ENCODE results near the gene ATP5MC2. TPM values are rescaled to one million over a fixed set of nuclear protein-coding genes. Genes with fewer than 3 reads are reported as not detected.
"Not testable (repeated sequence)": the region's sequence is repeated elsewhere in the genome, so short reads cannot be mapped to it uniquely, and the experiment has no call there.

Gene ATP5MC2
- total RNA-seq, 3 donors from 2014 or later, result 338 to 364 (median 342) TPM

- not testable (repeated sequence) for ATAC-seq; H3K9me3 Mint-ChIP-seq; DNase-seq; H3K27me3 Mint-ChIP-seq (ENCODE audit: low read depth); H3K4me3 Mint-ChIP-seq; H3K4me1 Mint-ChIP-seq (ENCODE audit: low read depth); H3K36me3 Mint-ChIP-seq (ENCODE audit: insufficient read depth)
Measured at GRCh38 chr12:53646300-53646699, 29.6 kb downstream of the ATP5MC2 start.

GRCh38 chr12:53645165-53645564, 30.7 kb downstream of the ATP5MC2 start:
- DNase-seq (no peak), ATAC-seq (no peak)
- Mint-ChIP-seq H3K4me3 (no peak overlapping the region), H3K36me3 (ENCODE audit: insufficient read depth) (no peaks in the 10 kb centered on the region), H3K4me1 (ENCODE audit: low read depth) (no peaks in the 10 kb centered on the region), H3K27me3 (ENCODE audit: low read depth) (no peaks in the 10 kb centered on the region), H3K9me3 (no peaks in the 10 kb centered on the region)

GRCh38 chr12:53644133-53644532, 31.8 kb downstream of the ATP5MC2 start:
- no peak for DNase-seq
- Mint-ChIP-seq H3K27me3 (ENCODE audit: low read depth) (no peaks in the 10 kb centered on the region), H3K4me3 (no peak overlapping the region), H3K36me3 (ENCODE audit: insufficient read depth) (no peaks in the 10 kb centered on the region), H3K4me1 (ENCODE audit: low read depth) (no peaks in the 10 kb centered on the region), H3K9me3 (no peaks in the 10 kb centered on the region)
- ATAC-seq, result no peak

GRCh38 chr12:53643232-53643979, 32.5 kb downstream of the ATP5MC2 start:
- no peaks in the 10 kb centered on the region for H3K27me3 Mint-ChIP-seq (ENCODE audit: low read depth)
- H3K4me1 Mint-ChIP-seq (ENCODE audit: low read depth), result no peaks in the 10 kb centered on the region
- no peaks in the 10 kb centered on the region for H3K9me3 Mint-ChIP-seq
- no peak overlapping the region for H3K4me3 Mint-ChIP-seq
- DNase-seq (no peak), ATAC-seq (no peak)
- H3K36me3 Mint-ChIP-seq (ENCODE audit: insufficient read depth), result no peaks in the 10 kb centered on the region

GRCh38 chr12:53638057-53638456, 37.8 kb downstream of the ATP5MC2 start:
- H3K4me3 Mint-ChIP-seq, result no peak overlapping the region
- H3K9me3 Mint-ChIP-seq, result no peaks in the 10 kb centered on the region
- DNase-seq (no peak), ATAC-seq (no peak)
- no peaks in the 10 kb centered on the region for H3K4me1 Mint-ChIP-seq (ENCODE audit: low read depth)
- no peaks in the 10 kb centered on the region for H3K36me3 Mint-ChIP-seq (ENCODE audit: insufficient read depth)
- no peaks in the 10 kb centered on the region for H3K27me3 Mint-ChIP-seq (ENCODE audit: low read depth)

- H3K27me3 Mint-ChIP-seq (ENCODE audit: low read depth), result no peaks in the 10 kb centered on the region
Measured at GRCh38 chr12:53636641-53637040, 39.2 kb downstream of the ATP5MC2 start.

GRCh38 chr12:53635708-53636107, 40.2 kb downstream of the ATP5MC2 start:
- H3K9me3 Mint-ChIP-seq; H3K36me3 Mint-ChIP-seq (ENCODE audit: insufficient read depth); H3K27me3 Mint-ChIP-seq (ENCODE audit: low read depth); ATAC-seq; DNase-seq; H3K4me3 Mint-ChIP-seq; H3K4me1 Mint-ChIP-seq (ENCODE audit: low read depth): not testable (repeated sequence)

More at GRCh38 chr12:53636641-53637040, 39.2 kb downstream of the ATP5MC2 start:
- Mint-ChIP-seq H3K36me3 (ENCODE audit: insufficient read depth) (no peaks in the 10 kb centered on the region), H3K4me1 (ENCODE audit: low read depth) (no peaks in the 10 kb centered on the region), H3K4me3 (no peak overlapping the region), H3K9me3 (no peaks in the 10 kb centered on the region)
- no peak for DNase-seq
- no peak for ATAC-seq

- peaks cover 4% of the 10 kb centered on the region for H3K4me1 Mint-ChIP-seq (ENCODE audit: low read depth)
- no peak overlapping the region for H3K4me3 Mint-ChIP-seq
- ATAC-seq (no peak), DNase-seq (no peak)
- H3K9me3 Mint-ChIP-seq, result no peaks in the 10 kb centered on the region
- H3K36me3 Mint-ChIP-seq (ENCODE audit: insufficient read depth), result no peaks in the 10 kb centered on the region
- H3K27me3 Mint-ChIP-seq (ENCODE audit: low read depth), result no peaks in the 10 kb centered on the region
Measured at GRCh38 chr12:53631721-53632120, 44.2 kb downstream of the ATP5MC2 start.

GRCh38 chr12:53627919-53628318, 48.0 kb downstream of the ATP5MC2 start:
- H3K4me1 Mint-ChIP-seq (ENCODE audit: low read depth), result peaks cover 38% of the 10 kb centered on the region

GRCh38 chr12:53626702-53627169, 49.1 kb downstream of the ATP5MC2 start:
- no peak for DNase-seq
- no peaks in the 10 kb centered on the region for H3K36me3 Mint-ChIP-seq (ENCODE audit: insufficient read depth)
- H3K9me3 Mint-ChIP-seq, result no peaks in the 10 kb centered on the region
- peak; percentile 3 to 4 for ATAC-seq
- no peaks in the 10 kb centered on the region for H3K27me3 Mint-ChIP-seq (ENCODE audit: low read depth)
- H3K4me3 Mint-ChIP-seq, result peak overlapping the region; percentile 100
- peaks cover 42% of the 10 kb centered on the region for H3K4me1 Mint-ChIP-seq (ENCODE audit: low read depth)

More at GRCh38 chr12:53627919-53628318, 48.0 kb downstream of the ATP5MC2 start:
- no peaks in the 10 kb centered on the region for H3K9me3 Mint-ChIP-seq
- DNase-seq, result no peak
- no peak for ATAC-seq
- no peak overlapping the region for H3K4me3 Mint-ChIP-seq
- no peaks in the 10 kb centered on the region for H3K36me3 Mint-ChIP-seq (ENCODE audit: insufficient read depth)
- no peaks in the 10 kb centered on the region for H3K27me3 Mint-ChIP-seq (ENCODE audit: low read depth)

- H3K27me3 Mint-ChIP-seq (ENCODE audit: low read depth), result no peaks in the 10 kb centered on the region
- peaks cover 46% of the 10 kb centered on the region for H3K4me1 Mint-ChIP-seq (ENCODE audit: low read depth)
- peak; percentile 99 for DNase-seq
- peak; percentile 96 to 98 for ATAC-seq
- H3K9me3 Mint-ChIP-seq, result no peaks in the 10 kb centered on the region
- peak within 1 kb of the TSS; percentile 100 for H3K4me3 Mint-ChIP-seq
- H3K36me3 Mint-ChIP-seq (ENCODE audit: insufficient read depth), result no peaks in the 10 kb centered on the region
Measured at GRCh38 chr12:53625946-53626701, 49.8 kb downstream of the ATP5MC2 start, which contains the start of gene ATF7. Gene ATF7 (minus strand): TSS chr12:53626382. CDS start chr12:53601000, 25,382 bp downstream.

- DNase-seq (no peak), ATAC-seq (no peak)
- peaks cover 50% of the 10 kb centered on the region for H3K4me1 Mint-ChIP-seq (ENCODE audit: low read depth)
- H3K9me3 Mint-ChIP-seq, result no peaks in the 10 kb centered on the region
- peak overlapping the region; percentile 100 for H3K4me3 Mint-ChIP-seq
- no peaks in the 10 kb centered on the region for H3K27me3 Mint-ChIP-seq (ENCODE audit: low read depth)
- H3K36me3 Mint-ChIP-seq (ENCODE audit: insufficient read depth), result no peaks in the 10 kb centered on the region
Measured at GRCh38 chr12:53625373-53625945, 50.4 kb downstream of the ATP5MC2 start.

GRCh38 chr12:53624956-53625355, 50.9 kb downstream of the ATP5MC2 start:
- H3K4me1 Mint-ChIP-seq (ENCODE audit: low read depth), result peaks cover 50% of the 10 kb centered on the region
- H3K36me3 Mint-ChIP-seq (ENCODE audit: insufficient read depth), result no peaks in the 10 kb centered on the region
- DNase-seq, result no peak
- no peaks in the 10 kb centered on the region for H3K27me3 Mint-ChIP-seq (ENCODE audit: low read depth)
- peak overlapping the region; percentile 100 for H3K4me3 Mint-ChIP-seq
- ATAC-seq, result no peak
- H3K9me3 Mint-ChIP-seq, result no peaks in the 10 kb centered on the region

- Mint-ChIP-seq H3K4me3 (peak overlapping the region; percentile 100), H3K4me1 (ENCODE audit: low read depth) (peaks cover 50% of the 10 kb centered on the region), H3K36me3 (ENCODE audit: insufficient read depth) (no peaks in the 10 kb centered on the region), H3K9me3 (no peaks in the 10 kb centered on the region), H3K27me3 (ENCODE audit: low read depth) (no peaks in the 10 kb centered on the region)
- ATAC-seq, result no peak
- DNase-seq, result no peak
Measured at GRCh38 chr12:53624458-53624857, 51.4 kb downstream of the ATP5MC2 start.
